Measurements from ENCODE around the gene KCNMA1.

GRCh38 chr10:77647543-77648293 is 10.1 kb upstream of the KCNMA1 start:
- TF ChIP-seq YY1 (IDR thresholded peaks at IDR 0.05; ENCODE audit: insufficient read depth, insufficient read length) (no peak), ZNF274 (IDR thresholded peaks at IDR 0.05; ENCODE audit: low read depth, low read length) (no peak)

Measured in NT2/D1 (cell line).